HepG2 (cell line): ENCODE measurements around the gene OR8B4. TPM values are rescaled to one million over a fixed set of nuclear protein-coding genes. Genes with fewer than 3 reads are reported as not detected.

Source experiments
- ATAC-seq: fragments of 200-7000 bp; cut with Tn5 transposase; 3 replicates; pipeline ENCODE4 v1.9.1; 2020; ENCODE audit warnings: mild to moderate bottlenecking, moderate library complexity
- BruUV-seq: library from RNA; stranded (reverse); fragments of 400-500 nt; replicated peaks from 2 replicates; lab custom pipeline; 2021; lab: Mats Ljungman, UMichigan
- CTCF ChIA-PET: fragments of 300-600 bp; formaldehyde crosslinking; extraction: SDS; loops from one replicate; lab custom pipeline; 2021; ENCODE audit warnings: low total read pairs, inconsistent platforms, low intra/inter-chr PET ratio; lab: Yijun Ruan, JAX
- POLR2A ChIA-PET: fragments of 350-600 bp; sonication (Branson Sonifier 250); formaldehyde crosslinking; loops from one replicate; lab custom pipeline; 2020; ENCODE audit warnings: antibody characterized with exemption, inconsistent platforms; lab: Yijun Ruan, JAX
- DNase-seq: peaks from one replicate; pipeline ENCODE4 v3.0.0-alpha.2; 2015; ENCODE audit warnings: low spot score
- FAIRE-seq: peaks from 3 replicates; lab custom pipeline; 2011; peaks lifted over from hg19 to GRCh38; lab: Jason Lieb, UNC
- H2AFZ ChIP-seq: one replicate; pipeline ENCODE4 v1.6.1; 2011; ENCODE audit warnings: low read length, inconsistent platforms
- H3K27ac ChIP-seq: fragments of 300-600 bp; 3 replicates; pipeline ENCODE4 v1.8.0; 2011; ENCODE audit warnings: mixed run types, mild to moderate bottlenecking, mixed read lengths, low read length, inconsistent platforms; ENCODE audit not compliant: insufficient read depth; ENCODE audit errors: extremely low read length
- H3K27me3 ChIP-seq, 2 experiments: fragments of 200-600 bp in 1 of 2; 2 replicates in 1 of 2; 3 replicates in 1 of 2; pipeline versions ENCODE4 v1.6.0 to v1.8.0; 2011; ENCODE audit warnings: low read length in 2 of 2, mild to moderate bottlenecking in 2 of 2, moderate library complexity in 2 of 2, inconsistent platforms in 1 of 2; ENCODE audit not compliant: insufficient read depth in 2 of 2, control insufficient read depth in 1 of 2
- H3K36me3 ChIP-seq, 2 experiments: fragments of 200-600 bp in 1 of 2; replicated peaks in 1 of 2; 2 replicates in 1 of 2; 3 replicates in 1 of 2; pipeline versions ENCODE4 v1.5.1 to v1.8.0; 2011; ENCODE audit warnings: low read length in 2 of 2, inconsistent platforms in 1 of 2; ENCODE audit not compliant: insufficient read depth in 2 of 2, control insufficient read depth in 1 of 2
- H3K4me1 ChIP-seq: 2 replicates; pipeline ENCODE4 v1.5.1; 2012; ENCODE audit warnings: low read length, inconsistent platforms; ENCODE audit not compliant: insufficient read depth
- H3K4me2 ChIP-seq: 2 replicates; pipeline ENCODE4 v1.6.0; 2011; ENCODE audit warnings: low read depth, low read length, inconsistent platforms
- H3K4me3 ChIP-seq, 3 experiments: fragments of 200-600 bp in 1 of 3; sonication (generic), shearing (Covaris generic) in 1 of 3; replicated peaks in 1 of 3; 2 replicates each; pipeline ENCODE4 v1.5.1; 2011 to 2016; ENCODE audit warnings: low read length in 3 of 3, inconsistent platforms in 2 of 3, low read depth in 2 of 3, mild to moderate bottlenecking in 2 of 3, control low read depth in 1 of 3, mixed read lengths in 1 of 3; ENCODE audit not compliant: insufficient read depth in 1 of 3
- H3K79me2 ChIP-seq: one replicate; pipeline ENCODE4 v1.6.1; 2011; ENCODE audit warnings: low read length, inconsistent platforms; ENCODE audit not compliant: insufficient read depth
- H3K9ac ChIP-seq: 2 replicates; pipeline ENCODE4 v1.6.0; 2011; ENCODE audit warnings: mild to moderate bottlenecking, low read depth, low read length, inconsistent platforms; ENCODE audit not compliant: insufficient read depth
- H3K9me3 ChIP-seq: 2 replicates; pipeline ENCODE4 v1.5.1; 2012; ENCODE audit warnings: mild to moderate bottlenecking, low read length
- H4K20me1 ChIP-seq: 2 replicates; pipeline ENCODE4 v1.6.0; 2011; ENCODE audit warnings: inconsistent platforms, mild to moderate bottlenecking, low read length, moderate library complexity; ENCODE audit not compliant: insufficient read depth
- GTF3A ChIP-seq: sonication (generic); formaldehyde crosslinking; conservative IDR thresholded peaks from 2 replicates; pipeline ENCODE4 v1.4.0; 2020; ENCODE audit warnings: mild to moderate bottlenecking, missing genetic modification reagents
- HHEX ChIP-seq: IDR thresholded peaks from 2 replicates; pipeline ENCODE4 v1.6.1; 2016; ENCODE audit warnings: control low read depth
- PRMT3 ChIP-seq: sonication (generic); formaldehyde crosslinking; IDR thresholded peaks from 2 replicates; pipeline ENCODE4 v1.8.1; 2022; ENCODE audit warnings: low read depth, mild to moderate bottlenecking, moderate library complexity, missing genetic modification reagents, borderline replicate concordance
- WGBS: methylation state at CpG from one replicate; pipeline ENCODE4 v1.1.6; 2017; ENCODE audit warnings: low lambda C conversion rate; 5-methylcytosine and 5-hydroxymethylcytosine counted together
- in situ Hi-C: cut with HindIII; loops from 2 replicates; pipeline ENCODE4 v1.10.0; 2017; ENCODE audit warnings: low pct_unique_long_range_greater_than_20kb; ENCODE audit not compliant: extremely low pct_ligation_motif_present
- intact Hi-C: fragments of 100-400 bp; cut with micrococcal nuclease; formaldehyde crosslinking; loops from one replicate; pipeline ENCODE4 v1.10.0; 2022; ENCODE audit not compliant: unreplicated experiment
- polyA plus RNA-seq, 8 experiments: library from polyadenylated mRNA; depleted of rRNA in 3 of 8; stranded (reverse) in 7 of 8; unstranded in 1 of 8; fragments of >200 nt; fragmentation: Illumina TruSeq in 4 of 8; extraction: Trizol in 4 of 8; gene quantifications; 2 replicates each; pipeline versions ENCODE4 v1.2.1 to v1.2.3, GENCODE V29; 2011 to 2016; ENCODE audit warnings: low read depth in 4 of 8, missing spikeins in 1 of 8, mixed read lengths in 1 of 8; ENCODE audit not compliant: insufficient read depth in 1 of 8
- total RNA-seq, 5 experiments: library from RNA; depleted of rRNA; stranded (reverse); fragments of >200 nt; fragmentation: Illumina TruSeq; extraction: Trizol; gene quantifications; 2 replicates each; pipeline ENCODE4 v1.2.3, GENCODE V29; 2016; ENCODE audit warnings: low read depth in 1 of 5
- TF ChIP-seq, protein P1 (sequence below): sonication (generic); formaldehyde crosslinking; IDR thresholded peaks from 2 replicates; pipeline ENCODE4 v1.8.1; 2022; ENCODE audit warnings: low read depth, mild to moderate bottlenecking, missing genetic modification reagents
- TF ChIP-seq, protein P2 (sequence below): sonication (generic); formaldehyde crosslinking; IDR thresholded peaks from one replicate; pipeline ENCODE4 v1.5.1; 2020; ENCODE audit warnings: mild to moderate bottlenecking, missing genetic modification reagents; ENCODE audit errors: not compliant biosample characterization
- TF ChIP-seq, protein P3 (sequence below): sonication (generic); formaldehyde crosslinking; IDR thresholded peaks from 2 replicates; pipeline ENCODE4 v1.9.0; 2021; ENCODE audit warnings: missing genetic modification reagents, borderline replicate concordance
- TF ChIP-seq, protein P4 (sequence below): sonication (generic); formaldehyde crosslinking; IDR thresholded peaks from 2 replicates; pipeline ENCODE4 v1.8.1; 2023; ENCODE audit warnings: mild to moderate bottlenecking, missing genetic modification reagents

The OR8B4 gene
- total and polyA plus RNA-seq, 2 of the 13 experiments (the other 11 are each of a cell fraction or from before 2014, with no cell fraction given): not detected

DNA sequence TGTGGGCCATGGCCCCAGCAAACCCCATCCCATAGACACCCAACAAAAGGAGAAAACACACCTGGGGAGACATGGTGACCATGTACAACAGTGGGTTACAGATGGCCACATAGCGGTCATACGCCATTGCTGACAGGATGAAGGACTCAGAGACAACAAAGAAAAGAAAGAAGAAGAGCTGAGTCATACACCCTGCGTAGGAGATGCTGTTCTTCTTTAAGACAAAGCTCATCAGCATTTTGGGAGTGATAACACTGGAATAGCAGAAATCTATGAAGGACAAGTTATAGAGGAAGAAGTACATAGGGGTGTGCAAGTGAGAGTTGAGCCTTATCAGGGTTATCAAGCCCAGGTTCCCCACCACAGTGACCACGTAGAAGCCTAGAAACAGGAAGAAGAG is 15.9 kb upstream of the OR8B4 start:
- ChIA-PET POLR2A (no interaction called here), CTCF (no interaction called here)
- ATAC-seq: no peak
- in situ Hi-C loops: no loop called here
- FAIRE-seq: no peak
- DNase-seq: no peak
- no TSS peak for BruUV-seq
- no peak overlapping the region for H3K27ac ChIP-seq
- H3K4me2 ChIP-seq: no peak overlapping the region
- no peaks in the 10 kb centered on the region for H3K36me3 ChIP-seq
- intact Hi-C loops: no loop called here
- H3K4me3 ChIP-seq: no peak overlapping the region
- no peaks in the 10 kb centered on the region for H3K4me1 ChIP-seq
- H3K79me2 ChIP-seq: no peaks in the 10 kb centered on the region
- H3K27me3 ChIP-seq: 0 out of 5 replicates have a peak, but pooled peaks cover 0 to 7% of the 10 kb centered on the region in 2 experiments
- H2AFZ ChIP-seq: no peak overlapping the region
- H3K9ac ChIP-seq: no peak overlapping the region
- no peaks in the 10 kb centered on the region for H4K20me1 ChIP-seq
- no peak for TF ChIP-seq GTF3A
- TF ChIP-seq, protein P1, sequence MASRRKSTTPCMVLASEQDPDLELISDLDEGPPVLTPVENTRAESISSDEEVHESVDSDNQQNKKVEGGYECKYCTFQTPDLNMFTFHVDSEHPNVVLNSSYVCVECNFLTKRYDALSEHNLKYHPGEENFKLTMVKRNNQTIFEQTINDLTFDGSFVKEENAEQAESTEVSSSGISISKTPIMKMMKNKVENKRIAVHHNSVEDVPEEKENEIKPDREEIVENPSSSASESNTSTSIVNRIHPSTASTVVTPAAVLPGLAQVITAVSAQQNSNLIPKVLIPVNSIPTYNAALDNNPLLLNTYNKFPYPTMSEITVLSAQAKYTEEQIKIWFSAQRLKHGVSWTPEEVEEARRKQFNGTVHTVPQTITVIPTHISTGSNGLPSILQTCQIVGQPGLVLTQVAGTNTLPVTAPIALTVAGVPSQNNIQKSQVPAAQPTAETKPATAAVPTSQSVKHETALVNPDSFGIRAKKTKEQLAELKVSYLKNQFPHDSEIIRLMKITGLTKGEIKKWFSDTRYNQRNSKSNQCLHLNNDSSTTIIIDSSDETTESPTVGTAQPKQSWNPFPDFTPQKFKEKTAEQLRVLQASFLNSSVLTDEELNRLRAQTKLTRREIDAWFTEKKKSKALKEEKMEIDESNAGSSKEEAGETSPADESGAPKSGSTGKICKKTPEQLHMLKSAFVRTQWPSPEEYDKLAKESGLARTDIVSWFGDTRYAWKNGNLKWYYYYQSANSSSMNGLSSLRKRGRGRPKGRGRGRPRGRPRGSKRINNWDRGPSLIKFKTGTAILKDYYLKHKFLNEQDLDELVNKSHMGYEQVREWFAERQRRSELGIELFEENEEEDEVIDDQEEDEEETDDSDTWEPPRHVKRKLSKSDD: no peak
- TF ChIP-seq, protein P2, sequence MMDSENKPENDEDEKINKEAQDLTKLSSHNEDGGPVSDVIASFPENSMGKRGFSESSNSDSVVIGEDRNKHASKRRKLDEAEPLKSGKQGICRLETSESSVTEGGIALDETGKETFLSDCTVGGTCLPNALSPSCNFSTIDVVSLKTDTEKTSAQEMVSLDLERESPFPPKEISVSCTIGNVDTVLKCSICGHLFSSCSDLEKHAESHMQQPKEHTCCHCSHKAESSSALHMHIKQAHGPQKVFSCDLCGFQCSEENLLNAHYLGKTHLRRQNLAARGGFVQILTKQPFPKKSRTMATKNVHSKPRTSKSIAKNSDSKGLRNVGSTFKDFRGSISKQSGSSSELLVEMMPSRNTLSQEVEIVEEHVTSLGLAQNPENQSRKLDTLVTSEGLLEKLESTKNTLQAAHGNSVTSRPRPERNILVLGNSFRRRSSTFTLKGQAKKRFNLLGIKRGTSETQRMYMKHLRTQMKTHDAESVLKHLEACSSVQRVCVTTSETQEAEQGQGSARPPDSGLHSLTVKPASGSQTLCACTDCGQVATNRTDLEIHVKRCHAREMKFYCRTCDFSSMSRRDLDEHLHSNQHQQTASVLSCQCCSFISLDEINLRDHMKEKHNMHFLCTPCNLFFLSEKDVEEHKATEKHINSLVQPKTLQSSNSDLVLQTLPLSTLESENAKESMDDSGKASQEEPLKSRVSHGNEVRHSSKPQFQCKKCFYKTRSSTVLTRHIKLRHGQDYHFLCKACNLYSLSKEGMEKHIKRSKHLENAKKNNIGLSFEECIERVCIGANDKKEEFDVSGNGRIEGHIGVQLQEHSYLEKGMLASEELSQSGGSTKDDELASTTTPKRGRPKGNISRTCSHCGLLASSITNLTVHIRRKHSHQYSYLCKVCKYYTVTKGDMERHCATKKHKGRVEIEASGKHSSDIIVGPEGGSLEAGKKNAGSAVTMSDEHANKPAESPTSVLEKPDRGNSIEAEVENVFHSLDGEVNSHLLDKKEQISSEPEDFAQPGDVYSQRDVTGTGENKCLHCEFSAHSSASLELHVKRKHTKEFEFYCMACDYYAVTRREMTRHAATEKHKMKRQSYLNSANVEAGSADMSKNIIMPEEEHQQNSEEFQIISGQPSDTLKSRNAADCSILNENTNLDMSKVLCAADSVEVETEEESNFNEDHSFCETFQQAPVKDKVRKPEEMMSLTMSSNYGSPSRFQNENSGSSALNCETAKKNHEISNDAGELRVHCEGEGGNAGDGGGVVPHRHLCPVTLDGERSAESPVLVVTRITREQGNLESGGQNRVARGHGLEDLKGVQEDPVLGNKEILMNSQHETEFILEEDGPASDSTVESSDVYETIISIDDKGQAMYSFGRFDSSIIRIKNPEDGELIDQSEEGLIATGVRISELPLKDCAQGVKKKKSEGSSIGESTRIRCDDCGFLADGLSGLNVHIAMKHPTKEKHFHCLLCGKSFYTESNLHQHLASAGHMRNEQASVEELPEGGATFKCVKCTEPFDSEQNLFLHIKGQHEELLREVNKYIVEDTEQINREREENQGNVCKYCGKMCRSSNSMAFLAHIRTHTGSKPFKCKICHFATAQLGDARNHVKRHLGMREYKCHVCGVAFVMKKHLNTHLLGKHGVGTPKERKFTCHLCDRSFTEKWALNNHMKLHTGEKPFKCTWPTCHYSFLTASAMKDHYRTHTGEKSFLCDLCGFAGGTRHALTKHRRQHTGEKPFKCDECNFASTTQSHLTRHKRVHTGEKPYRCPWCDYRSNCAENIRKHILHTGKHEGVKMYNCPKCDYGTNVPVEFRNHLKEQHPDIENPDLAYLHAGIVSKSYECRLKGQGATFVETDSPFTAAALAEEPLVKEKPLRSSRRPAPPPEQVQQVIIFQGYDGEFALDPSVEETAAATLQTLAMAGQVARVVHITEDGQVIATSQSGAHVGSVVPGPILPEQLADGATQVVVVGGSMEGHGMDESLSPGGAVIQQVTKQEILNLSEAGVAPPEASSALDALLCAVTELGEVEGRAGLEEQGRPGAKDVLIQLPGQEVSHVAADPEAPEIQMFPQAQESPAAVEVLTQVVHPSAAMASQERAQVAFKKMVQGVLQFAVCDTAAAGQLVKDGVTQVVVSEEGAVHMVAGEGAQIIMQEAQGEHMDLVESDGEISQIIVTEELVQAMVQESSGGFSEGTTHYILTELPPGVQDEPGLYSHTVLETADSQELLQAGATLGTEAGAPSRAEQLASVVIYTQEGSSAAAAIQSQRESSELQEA (CRISPR knock-in tag): no peak
- TF ChIP-seq, protein P3, sequence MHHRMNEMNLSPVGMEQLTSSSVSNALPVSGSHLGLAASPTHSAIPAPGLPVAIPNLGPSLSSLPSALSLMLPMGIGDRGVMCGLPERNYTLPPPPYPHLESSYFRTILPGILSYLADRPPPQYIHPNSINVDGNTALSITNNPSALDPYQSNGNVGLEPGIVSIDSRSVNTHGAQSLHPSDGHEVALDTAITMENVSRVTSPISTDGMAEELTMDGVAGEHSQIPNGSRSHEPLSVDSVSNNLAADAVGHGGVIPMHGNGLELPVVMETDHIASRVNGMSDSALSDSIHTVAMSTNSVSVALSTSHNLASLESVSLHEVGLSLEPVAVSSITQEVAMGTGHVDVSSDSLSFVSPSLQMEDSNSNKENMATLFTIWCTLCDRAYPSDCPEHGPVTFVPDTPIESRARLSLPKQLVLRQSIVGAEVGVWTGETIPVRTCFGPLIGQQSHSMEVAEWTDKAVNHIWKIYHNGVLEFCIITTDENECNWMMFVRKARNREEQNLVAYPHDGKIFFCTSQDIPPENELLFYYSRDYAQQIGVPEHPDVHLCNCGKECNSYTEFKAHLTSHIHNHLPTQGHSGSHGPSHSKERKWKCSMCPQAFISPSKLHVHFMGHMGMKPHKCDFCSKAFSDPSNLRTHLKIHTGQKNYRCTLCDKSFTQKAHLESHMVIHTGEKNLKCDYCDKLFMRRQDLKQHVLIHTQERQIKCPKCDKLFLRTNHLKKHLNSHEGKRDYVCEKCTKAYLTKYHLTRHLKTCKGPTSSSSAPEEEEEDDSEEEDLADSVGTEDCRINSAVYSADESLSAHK (CRISPR knock-in tag): no peak
- no peak for TF ChIP-seq HHEX
- TF ChIP-seq, protein P4, sequence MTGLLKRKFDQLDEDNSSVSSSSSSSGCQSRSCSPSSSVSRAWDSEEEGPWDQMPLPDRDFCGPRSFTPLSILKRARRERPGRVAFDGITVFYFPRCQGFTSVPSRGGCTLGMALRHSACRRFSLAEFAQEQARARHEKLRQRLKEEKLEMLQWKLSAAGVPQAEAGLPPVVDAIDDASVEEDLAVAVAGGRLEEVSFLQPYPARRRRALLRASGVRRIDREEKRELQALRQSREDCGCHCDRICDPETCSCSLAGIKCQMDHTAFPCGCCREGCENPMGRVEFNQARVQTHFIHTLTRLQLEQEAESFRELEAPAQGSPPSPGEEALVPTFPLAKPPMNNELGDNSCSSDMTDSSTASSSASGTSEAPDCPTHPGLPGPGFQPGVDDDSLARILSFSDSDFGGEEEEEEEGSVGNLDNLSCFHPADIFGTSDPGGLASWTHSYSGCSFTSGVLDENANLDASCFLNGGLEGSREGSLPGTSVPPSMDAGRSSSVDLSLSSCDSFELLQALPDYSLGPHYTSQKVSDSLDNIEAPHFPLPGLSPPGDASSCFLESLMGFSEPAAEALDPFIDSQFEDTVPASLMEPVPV (CRISPR knock-in tag): no peak
- no peak for TF ChIP-seq PRMT3
- WGBS: 0% methylated on average over 4 of the region's 4 CpGs
- H3K9me3 ChIP-seq: no peaks in the 10 kb centered on the region
